Testis (tissue), 2 donors: ENCODE data around the gene PSEN2.

Experiments used
- CTCF ChIP-seq, 3 experiments: fragments of 450-650 bp in 2 of 3; fragments of 200-600 bp in 1 of 3; sonication (generic) in 1 of 3; IDR thresholded peaks; one replicate each; pipeline ENCODE4 v1.5.1; 2016 to 2019; ENCODE audit warnings: antibody characterized with exemption in 3 of 3, mild to moderate bottlenecking in 2 of 3, moderate library complexity in 1 of 3
- POLR2A ChIP-seq: fragments of 450-650 bp; IDR thresholded peaks from one replicate; pipeline ENCODE4 v1.6.1; 2017; ENCODE audit warnings: antibody characterized with exemption, mild to moderate bottlenecking, moderate library complexity

GRCh38 chr1:226901421-226901820 lies 31.0 kb downstream of the PSEN2 start:
- TF ChIP-seq POLR2A, result no peak
- TF ChIP-seq CTCF (IDR thresholded peaks at IDR 0.05), result no peak
